Measurements from ENCODE around the gene SRMS.

GRCh38 chr20:63552481-63553249 is 5.1 kb upstream of the SRMS start:
- no peak for TF ChIP-seq CTCF (conservative IDR thresholded peaks at IDR 0.05; ENCODE audit: low read length)
- TF ChIP-seq EZH2phosphoT487 (IDR thresholded peaks at IDR 0.05; ENCODE audit: borderline replicate concordance, low read depth, low read length), result no peak

Data from OCI-LY7 (cell line).